NCI-H1092 (cell line): ENCODE data around the gene CDC40.

Experiments
- DNase-seq: peaks from one replicate; lab custom pipeline; 2025; lab: John Stamatoyannopoulos, UW

Gene CDC40

DNA sequence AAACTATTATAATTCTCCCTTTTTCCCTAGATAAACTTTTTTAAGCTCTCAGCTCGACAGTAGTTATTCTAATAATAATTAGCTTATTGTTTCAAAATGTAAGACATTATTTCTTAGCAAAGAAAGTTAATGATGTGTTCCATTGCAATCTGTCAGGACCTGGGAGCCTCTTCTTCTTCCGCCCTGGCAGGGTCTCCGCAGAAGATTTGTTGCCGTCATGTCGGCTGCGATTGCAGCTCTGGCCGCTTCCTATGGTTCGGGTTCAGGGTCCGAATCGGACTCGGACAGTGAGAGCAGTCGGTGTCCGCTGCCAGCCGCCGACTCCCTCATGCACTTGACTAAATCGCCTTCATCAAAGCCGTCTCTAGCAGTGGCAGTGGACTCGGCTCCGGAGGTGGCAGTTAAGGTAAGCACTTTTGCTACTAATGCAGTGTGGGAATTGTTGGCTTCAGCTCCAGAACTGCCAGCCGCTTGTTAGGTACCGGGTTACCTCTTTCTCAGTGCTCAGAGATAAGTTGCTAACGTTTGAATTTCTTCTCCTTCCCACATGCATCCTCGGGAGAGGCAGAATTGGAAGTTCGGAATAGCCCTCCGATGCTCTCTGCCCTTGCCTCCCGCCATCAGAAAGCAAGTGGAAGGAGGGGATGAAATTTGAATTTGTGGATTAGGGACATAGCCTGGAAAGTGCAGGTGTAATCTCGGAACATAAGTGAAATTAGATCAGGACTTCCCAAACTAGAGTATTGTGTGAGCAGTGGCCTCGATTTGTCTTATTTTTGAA is at the start of gene CDC40:
TSS of gene CDC40 (plus strand) at position 200 of the 781 bp plus-strand sequence. CDS start at position 218, 18 bp downstream.
- peak; percentile 52 for DNase-seq

DNA sequence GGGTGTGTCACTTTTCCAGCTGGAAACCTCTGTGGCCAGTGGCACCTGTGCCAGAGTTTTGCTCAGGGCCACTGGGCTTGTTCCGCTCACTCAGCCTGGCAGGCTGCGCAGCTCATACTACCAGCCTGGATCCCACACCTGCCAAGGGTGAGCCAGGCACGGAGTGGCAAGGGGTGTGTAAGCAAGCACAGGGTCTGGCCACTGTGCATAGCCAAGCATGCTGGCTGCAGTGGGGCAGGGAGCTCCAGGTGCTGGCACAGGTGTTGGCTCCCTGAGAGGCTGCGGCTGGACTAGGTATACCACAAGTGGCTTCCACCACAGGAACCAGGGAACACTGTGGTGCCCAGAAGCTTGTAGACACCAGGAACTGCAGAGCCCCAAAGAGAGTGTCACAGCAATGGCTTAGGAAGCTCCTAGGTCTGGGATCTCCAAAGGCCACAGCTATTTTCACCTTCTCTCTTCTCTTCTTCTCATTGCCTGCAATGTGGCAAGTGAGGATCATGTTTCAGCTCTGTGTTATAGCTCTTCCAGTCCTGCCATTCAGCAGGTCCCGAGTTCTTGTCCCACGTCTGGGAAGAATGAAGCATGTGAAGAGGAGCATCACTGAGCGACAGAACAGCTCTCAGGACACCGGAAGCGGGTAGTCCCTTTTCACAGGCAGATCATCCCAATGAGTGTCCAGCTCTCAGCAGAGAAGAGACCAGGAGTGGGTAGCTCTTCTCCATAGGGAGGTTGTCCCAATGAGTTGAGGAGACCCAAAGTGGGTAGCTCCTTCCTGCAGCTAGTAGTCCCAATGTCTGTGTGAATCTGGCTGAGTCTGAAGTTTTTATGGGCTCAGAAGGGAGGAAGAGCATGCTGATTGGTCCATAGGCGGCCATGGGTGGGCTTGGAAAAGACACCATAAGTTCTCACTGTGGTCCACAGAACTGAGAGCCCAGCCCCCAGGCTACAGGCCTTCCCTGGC is 42.0 kb upstream of the CDC40 start:
- DNase-seq: no peak

GRCh38 chr6:110139052-110139451 is 41.2 kb upstream of the CDC40 start:
- no peak for DNase-seq

- no peak for DNase-seq
Observed at GRCh38 chr6:110140650-110141049, 39.6 kb upstream of the CDC40 start.

GRCh38 chr6:110147870-110148269 is 32.4 kb upstream of the CDC40 start:
- no peak for DNase-seq

DNA sequence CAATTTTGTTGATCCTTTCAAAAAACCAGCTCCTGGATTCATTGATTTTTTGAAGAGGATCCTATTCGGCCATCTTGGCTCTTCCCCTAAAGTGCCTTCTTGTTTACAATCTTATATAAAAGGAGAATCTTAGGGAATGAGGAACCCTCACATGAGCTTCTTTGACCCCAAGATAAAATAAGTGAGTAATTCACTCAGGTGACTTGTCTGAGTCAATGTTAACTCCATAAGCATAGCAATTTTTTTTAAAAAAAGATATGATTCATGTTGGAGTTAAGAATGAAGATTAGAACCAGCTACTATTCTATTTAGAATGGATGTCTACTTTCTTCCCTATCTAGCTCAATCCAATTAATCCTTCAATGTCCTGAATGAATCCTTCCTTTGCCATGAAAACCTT is 21.7 kb upstream of the CDC40 start:
- DNase-seq: no peak

DNA sequence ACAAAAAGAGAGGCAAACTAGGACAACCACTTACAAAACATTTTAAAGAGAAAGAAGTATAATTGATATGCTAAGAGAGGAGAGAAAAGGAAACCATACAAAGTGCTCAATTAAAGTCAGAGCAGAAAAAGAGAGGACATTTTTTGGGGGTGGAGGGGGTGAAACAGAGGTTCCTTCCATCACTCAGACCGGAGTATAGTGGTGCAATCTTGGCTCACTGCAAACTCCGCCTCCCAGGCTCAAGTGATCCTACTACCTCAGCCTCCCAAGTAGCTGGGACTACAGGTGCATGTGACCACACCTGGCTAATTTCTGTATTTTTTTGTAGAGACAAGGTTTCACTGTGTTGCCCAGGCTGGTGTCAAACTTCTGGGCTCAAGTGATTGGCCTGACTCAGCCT is 10.1 kb upstream of the CDC40 start:
- DNase-seq: no peak

GRCh38 chr6:110173506-110174132 is 6.6 kb upstream of the CDC40 start:
- no peak for DNase-seq

GRCh38 chr6:110178626-110179405 is 1.4 kb upstream of the CDC40 start:
- peak; percentile 48 for DNase-seq

GRCh38 chr6:110179406-110180227 is 610 bp upstream of the CDC40 start, which contains the start of gene WASF1:
TSS of gene WASF1 (minus strand) at chr6:110179670. CDS start at chr6:110127601, 52,069 bp downstream.
- DNase-seq: peak; percentile 92

DNA sequence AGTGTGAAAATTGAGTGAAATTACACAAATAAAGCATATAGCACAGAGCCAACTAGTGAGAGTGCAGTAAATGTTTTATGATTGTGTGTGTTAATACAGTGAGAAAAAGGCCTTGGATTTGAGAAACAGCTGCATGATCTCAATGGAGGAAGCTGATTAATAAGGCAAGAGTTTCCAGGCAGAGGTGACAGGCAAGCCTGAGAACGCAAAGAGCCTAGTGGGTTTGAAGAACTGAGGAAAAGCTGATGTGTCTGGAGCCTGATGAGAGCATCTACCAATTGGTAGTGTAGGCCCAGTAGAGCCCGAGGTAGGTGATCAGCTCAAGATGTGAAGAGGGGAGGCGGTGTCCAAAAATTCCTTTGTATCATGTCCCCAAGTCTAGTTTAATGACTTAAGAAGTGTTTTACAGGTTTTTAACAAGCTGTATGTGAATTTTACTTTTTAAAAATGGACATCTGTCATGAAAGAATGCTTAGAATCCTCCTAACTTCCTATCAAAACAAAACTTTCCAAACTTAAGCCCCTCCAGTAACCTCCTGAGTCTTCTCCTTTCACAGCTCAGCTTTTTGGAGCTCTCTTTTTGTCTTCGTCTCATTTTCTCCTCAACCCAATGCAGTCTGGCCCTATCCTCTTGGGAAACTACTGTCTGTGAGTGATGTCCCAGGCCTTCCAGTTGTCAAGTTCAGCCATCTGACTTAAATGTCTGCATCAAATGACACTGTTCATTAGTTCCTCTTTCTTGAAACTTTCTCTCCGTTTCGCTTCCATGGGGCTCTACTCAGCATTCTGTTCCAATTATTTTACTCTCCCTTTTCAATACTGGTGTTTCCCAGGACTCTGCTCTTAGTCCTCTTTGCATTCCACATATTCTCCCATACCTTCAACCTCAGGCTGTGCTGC is 1.2 kb downstream of the CDC40 start:
- DNase-seq: no peak

DNA sequence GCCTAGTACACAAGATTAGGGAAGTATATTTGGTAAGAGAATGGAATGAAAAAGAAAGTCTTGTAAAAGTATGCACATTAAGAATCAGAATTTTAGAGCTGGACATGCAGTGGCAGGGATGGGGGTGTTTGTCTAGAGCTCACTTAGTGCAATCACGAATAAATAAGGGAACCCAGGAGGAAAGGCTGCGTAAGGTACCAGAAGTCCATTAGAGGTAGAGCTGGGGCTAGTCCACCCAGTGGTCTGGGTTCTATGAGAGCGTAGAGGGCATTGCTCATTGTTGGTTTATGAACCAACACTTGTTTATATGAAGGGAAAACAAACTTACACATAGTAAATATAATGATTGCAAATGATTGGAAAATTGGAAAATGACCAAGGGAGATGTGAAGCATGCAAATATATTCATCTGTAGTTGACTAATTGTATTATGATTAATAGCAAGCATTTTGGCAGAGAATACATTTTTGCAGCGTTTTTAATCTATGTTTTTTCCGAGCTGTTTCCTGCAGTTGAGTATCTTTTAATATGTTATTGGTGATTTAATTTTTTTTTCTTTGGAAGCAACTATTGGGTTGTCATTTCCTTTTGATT is 3.2 kb downstream of the CDC40 start:
- DNase-seq: no peak

- DNase-seq: no peak
Observed at GRCh38 chr6:110185879-110186278, 5.7 kb downstream of the CDC40 start.

- DNase-seq: no peak
Observed at GRCh38 chr6:110188791-110189190, 8.6 kb downstream of the CDC40 start.

- DNase-seq: no peak
Observed at GRCh38 chr6:110190726-110191125, 10.5 kb downstream of the CDC40 start.

DNA sequence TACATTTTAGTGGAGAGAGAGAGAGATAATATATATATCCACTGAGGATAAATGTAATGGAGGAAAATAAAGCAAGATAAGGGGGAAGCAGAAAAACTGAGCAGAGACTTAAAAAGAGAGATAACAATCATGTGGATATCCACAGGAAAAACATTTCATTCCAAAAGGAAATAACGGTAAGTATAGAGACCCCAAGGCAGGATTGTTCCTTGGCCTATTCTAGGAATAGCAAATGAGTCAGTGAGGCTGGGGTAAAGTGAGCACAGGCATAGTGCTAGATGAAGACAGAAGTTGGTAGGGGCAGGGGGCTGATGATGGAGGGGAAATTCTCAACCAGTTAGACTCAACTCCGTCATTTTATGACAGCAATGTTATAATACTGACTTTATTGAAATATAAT is 11.2 kb downstream of the CDC40 start:
- DNase-seq: no peak

- no peak for DNase-seq
Observed at GRCh38 chr6:110195639-110196038, 15.4 kb downstream of the CDC40 start.

GRCh38 chr6:110196874-110197273 is 16.6 kb downstream of the CDC40 start:
- no peak for DNase-seq

GRCh38 chr6:110198561-110198960 is 18.3 kb downstream of the CDC40 start:
- no peak for DNase-seq
